Peyer's patch (tissue), 4 donors: Measurements from ENCODE around the gene BBLN.

Experiments
- POLR2A ChIP-seq, 2 donors: fragments of 450-650 bp; IDR thresholded peaks; one replicate each; pipeline ENCODE4 v1.5.1; 2017; ENCODE audit warnings: antibody characterized with exemption in 2 of 2, mild to moderate bottlenecking in 2 of 2, moderate library complexity in 2 of 2
- TF ChIP-seq, protein P1 (sequence below), 6 experiments: fragments of 450-650 bp in 4 of 6; fragments of 200-600 bp in 2 of 6; sonication (generic) in 1 of 6; IDR thresholded peaks; one replicate each; pipeline ENCODE4 v1.5.1; 2017 to 2019; ENCODE audit warnings: antibody characterized with exemption in 6 of 6, mild to moderate bottlenecking in 3 of 6, moderate library complexity in 1 of 6

DNA sequence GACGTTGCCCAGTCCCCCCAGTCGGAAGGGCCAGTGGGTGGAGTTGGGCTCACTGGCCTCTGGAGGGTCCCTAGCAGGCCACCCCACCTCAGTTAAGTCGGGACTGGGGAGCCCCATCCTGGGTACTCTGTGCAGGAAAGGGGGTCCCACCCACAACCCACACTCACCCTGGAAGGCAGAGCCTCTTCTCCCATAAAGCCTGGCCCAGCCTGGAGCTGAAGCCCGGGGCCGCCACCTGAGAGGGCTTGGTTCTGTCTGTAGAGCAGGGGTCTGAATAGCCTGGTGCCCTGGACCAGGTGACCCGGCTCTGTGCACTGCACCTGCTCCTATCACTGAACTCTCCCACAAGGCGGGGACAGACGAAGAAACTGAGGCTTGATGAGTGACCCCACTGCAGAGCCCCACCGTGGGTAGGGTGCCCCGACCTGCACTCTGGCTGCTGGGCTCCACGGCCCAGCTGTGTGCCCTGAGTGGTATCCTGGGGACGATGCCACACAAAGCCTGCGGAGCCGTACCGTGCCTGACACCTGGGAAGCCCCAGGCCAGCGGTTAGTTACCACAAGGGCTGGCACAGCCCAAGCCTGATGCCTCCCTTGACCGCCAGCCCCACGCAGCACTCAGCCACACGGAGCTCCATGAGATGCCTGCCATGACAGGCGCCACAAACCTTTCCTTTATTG, 39.9 kb upstream of the BBLN start:
- TF ChIP-seq, protein P1, sequence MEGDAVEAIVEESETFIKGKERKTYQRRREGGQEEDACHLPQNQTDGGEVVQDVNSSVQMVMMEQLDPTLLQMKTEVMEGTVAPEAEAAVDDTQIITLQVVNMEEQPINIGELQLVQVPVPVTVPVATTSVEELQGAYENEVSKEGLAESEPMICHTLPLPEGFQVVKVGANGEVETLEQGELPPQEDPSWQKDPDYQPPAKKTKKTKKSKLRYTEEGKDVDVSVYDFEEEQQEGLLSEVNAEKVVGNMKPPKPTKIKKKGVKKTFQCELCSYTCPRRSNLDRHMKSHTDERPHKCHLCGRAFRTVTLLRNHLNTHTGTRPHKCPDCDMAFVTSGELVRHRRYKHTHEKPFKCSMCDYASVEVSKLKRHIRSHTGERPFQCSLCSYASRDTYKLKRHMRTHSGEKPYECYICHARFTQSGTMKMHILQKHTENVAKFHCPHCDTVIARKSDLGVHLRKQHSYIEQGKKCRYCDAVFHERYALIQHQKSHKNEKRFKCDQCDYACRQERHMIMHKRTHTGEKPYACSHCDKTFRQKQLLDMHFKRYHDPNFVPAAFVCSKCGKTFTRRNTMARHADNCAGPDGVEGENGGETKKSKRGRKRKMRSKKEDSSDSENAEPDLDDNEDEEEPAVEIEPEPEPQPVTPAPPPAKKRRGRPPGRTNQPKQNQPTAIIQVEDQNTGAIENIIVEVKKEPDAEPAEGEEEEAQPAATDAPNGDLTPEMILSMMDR (IDR thresholded peaks at IDR 0.05) = no peak
- TF ChIP-seq POLR2A (IDR thresholded peaks at IDR 0.05) = no peak
